ENCODE data around the gene SETD2. TPM values are rescaled to one million over a fixed set of nuclear protein-coding genes. Genes with fewer than 3 reads are reported as not detected.

SETD2 gene
- total and polyA plus RNA-seq, 9 of the 15 experiments (the other 6 are each of a cell fraction or from before 2014, with no cell fraction given) = 8.2 to 44.0 (median 33.6) TPM

DNA sequence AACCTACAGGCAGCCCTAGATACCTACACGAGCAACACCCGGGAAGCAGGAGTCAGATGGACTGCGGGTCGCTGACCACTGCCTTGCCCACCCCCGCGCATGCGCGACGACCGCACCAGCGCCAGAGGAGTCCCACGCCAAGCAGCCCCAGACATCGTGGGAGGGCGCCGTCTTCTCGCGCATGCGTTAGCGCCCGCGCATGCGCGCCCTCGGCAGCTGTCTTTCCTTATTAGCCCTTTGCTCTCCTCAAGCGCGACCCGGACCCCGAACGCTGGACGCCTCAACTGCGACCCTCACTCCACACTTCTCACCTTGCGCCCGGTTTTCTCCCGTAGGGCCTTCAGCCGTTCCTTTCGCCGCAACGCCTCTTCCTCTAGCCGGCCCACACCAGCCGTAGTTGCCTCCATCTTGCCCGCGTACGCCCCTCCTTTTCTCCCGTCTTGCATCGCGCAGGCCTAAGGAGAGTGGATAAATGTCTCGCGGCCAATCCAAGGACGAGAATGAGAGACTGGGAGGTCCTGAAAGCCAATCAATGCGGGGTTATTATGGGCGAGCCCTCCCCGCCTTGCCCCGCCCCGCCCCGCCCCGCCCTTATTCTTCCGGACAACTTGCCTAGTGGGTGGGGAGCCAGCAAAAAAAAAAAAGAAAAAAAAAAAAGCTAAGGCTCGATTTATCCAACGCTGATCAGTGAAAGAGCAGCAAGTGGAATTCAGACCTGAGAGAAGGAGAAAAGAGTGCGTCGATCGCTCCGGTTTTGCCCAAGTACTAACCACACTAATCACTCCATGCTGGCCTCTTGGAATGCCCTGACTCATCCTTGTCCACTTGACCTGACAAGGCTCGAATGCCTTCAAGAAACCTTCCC, 187.4 kb downstream of the SETD2 start, which contains the start of gene CCDC12 (continued):
- TF ChIP-seq, protein P1, sequence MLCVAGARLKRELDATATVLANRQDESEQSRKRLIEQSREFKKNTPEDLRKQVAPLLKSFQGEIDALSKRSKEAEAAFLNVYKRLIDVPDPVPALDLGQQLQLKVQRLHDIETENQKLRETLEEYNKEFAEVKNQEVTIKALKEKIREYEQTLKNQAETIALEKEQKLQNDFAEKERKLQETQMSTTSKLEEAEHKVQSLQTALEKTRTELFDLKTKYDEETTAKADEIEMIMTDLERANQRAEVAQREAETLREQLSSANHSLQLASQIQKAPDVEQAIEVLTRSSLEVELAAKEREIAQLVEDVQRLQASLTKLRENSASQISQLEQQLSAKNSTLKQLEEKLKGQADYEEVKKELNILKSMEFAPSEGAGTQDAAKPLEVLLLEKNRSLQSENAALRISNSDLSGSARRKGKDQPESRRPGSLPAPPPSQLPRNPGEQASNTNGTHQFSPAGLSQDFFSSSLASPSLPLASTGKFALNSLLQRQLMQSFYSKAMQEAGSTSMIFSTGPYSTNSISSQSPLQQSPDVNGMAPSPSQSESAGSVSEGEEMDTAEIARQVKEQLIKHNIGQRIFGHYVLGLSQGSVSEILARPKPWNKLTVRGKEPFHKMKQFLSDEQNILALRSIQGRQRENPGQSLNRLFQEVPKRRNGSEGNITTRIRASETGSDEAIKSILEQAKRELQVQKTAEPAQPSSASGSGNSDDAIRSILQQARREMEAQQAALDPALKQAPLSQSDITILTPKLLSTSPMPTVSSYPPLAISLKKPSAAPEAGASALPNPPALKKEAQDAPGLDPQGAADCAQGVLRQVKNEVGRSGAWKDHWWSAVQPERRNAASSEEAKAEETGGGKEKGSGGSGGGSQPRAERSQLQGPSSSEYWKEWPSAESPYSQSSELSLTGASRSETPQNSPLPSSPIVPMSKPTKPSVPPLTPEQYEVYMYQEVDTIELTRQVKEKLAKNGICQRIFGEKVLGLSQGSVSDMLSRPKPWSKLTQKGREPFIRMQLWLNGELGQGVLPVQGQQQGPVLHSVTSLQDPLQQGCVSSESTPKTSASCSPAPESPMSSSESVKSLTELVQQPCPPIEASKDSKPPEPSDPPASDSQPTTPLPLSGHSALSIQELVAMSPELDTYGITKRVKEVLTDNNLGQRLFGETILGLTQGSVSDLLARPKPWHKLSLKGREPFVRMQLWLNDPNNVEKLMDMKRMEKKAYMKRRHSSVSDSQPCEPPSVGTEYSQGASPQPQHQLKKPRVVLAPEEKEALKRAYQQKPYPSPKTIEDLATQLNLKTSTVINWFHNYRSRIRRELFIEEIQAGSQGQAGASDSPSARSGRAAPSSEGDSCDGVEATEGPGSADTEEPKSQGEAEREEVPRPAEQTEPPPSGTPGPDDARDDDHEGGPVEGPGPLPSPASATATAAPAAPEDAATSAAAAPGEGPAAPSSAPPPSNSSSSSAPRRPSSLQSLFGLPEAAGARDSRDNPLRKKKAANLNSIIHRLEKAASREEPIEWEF (CRISPR knock-in tag; IDR thresholded peaks at IDR 0.05) = no peak
- TF ChIP-seq, protein P2, sequence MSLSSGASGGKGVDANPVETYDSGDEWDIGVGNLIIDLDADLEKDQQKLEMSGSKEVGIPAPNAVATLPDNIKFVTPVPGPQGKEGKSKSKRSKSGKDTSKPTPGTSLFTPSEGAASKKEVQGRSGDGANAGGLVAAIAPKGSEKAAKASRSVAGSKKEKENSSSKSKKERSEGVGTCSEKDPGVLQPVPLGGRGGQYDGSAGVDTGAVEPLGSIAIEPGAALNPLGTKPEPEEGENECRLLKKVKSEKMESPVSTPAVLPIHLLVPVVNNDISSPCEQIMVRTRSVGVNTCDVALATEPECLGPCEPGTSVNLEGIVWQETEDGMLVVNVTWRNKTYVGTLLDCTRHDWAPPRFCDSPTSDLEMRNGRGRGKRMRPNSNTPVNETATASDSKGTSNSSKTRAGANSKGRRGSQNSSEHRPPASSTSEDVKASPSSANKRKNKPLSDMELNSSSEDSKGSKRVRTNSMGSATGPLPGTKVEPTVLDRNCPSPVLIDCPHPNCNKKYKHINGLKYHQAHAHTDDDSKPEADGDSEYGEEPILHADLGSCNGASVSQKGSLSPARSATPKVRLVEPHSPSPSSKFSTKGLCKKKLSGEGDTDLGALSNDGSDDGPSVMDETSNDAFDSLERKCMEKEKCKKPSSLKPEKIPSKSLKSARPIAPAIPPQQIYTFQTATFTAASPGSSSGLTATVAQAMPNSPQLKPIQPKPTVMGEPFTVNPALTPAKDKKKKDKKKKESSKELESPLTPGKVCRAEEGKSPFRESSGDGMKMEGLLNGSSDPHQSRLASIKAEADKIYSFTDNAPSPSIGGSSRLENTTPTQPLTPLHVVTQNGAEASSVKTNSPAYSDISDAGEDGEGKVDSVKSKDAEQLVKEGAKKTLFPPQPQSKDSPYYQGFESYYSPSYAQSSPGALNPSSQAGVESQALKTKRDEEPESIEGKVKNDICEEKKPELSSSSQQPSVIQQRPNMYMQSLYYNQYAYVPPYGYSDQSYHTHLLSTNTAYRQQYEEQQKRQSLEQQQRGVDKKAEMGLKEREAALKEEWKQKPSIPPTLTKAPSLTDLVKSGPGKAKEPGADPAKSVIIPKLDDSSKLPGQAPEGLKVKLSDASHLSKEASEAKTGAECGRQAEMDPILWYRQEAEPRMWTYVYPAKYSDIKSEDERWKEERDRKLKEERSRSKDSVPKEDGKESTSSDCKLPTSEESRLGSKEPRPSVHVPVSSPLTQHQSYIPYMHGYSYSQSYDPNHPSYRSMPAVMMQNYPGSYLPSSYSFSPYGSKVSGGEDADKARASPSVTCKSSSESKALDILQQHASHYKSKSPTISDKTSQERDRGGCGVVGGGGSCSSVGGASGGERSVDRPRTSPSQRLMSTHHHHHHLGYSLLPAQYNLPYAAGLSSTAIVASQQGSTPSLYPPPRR (CRISPR knock-in tag; IDR thresholded peaks at IDR 0.05; ENCODE audit: borderline replicate concordance) = 0 out of 2 replicates have a peak, but pooled peaks have one; percentile 27
- TF ChIP-seq RAD51 (IDR thresholded peaks at IDR 0.05; ENCODE audit: borderline replicate concordance, low read depth) = peak; percentile 51; the same call in 1 of the 2 replicates
- peak; percentile 99 for TF ChIP-seq ZBTB17 (CRISPR knock-in tag; IDR thresholded peaks at IDR 0.05)
- TF ChIP-seq SMAD1 (IDR thresholded peaks at IDR 0.05; ENCODE audit: low read depth, low read length, partially characterized antibody) = peak; percentile 83
- TF ChIP-seq HNRNPK (IDR thresholded peaks at IDR 0.05; ENCODE audit: low read depth, low read length, poor library complexity, severe bottlenecking) = no peak
- TF ChIP-seq SMARCA4 (IDR thresholded peaks at IDR 0.05) = peak; percentile 91
- TF ChIP-seq ZNF121 (CRISPR knock-in tag; conservative IDR thresholded peaks at IDR 0.05) = no peak
- no peak for TF ChIP-seq ZNF347 (CRISPR knock-in tag; IDR thresholded peaks at IDR 0.05; ENCODE audit: low read depth)
- TF ChIP-seq, protein P3, sequence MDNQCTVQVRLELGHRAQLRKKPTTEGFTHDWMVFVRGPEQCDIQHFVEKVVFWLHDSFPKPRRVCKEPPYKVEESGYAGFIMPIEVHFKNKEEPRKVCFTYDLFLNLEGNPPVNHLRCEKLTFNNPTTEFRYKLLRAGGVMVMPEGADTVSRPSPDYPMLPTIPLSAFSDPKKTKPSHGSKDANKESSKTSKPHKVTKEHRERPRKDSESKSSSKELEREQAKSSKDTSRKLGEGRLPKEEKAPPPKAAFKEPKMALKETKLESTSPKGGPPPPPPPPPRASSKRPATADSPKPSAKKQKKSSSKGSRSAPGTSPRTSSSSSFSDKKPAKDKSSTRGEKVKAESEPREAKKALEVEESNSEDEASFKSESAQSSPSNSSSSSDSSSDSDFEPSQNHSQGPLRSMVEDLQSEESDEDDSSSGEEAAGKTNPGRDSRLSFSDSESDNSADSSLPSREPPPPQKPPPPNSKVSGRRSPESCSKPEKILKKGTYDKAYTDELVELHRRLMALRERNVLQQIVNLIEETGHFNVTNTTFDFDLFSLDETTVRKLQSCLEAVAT (IDR thresholded peaks at IDR 0.05) = peak; percentile 49 to 100; a peak in 3 of 4 replicates
- no peak for TF ChIP-seq CREBBP (IDR thresholded peaks at IDR 0.05; ENCODE audit: low read depth, low read length)
- TF ChIP-seq TOE1 (IDR thresholded peaks at IDR 0.05; ENCODE audit: borderline replicate concordance) = peak; percentile 87
- no peak for TF ChIP-seq TOE1 (CRISPR knock-in tag; IDR thresholded peaks at IDR 0.05; ENCODE audit: borderline replicate concordance, low read depth)
- TF ChIP-seq NFE2 (IDR thresholded peaks at IDR 0.05; ENCODE audit: low read depth) = peak; percentile 93
- TF ChIP-seq ESRRA (IDR thresholded peaks at IDR 0.05; ENCODE audit: borderline replicate concordance, low read depth) = peak; percentile 79; the same call in 1 of the 2 replicates
- TF ChIP-seq E2F3 (CRISPR knock-in tag; IDR thresholded peaks at IDR 0.05) = peak; percentile 79; the same call in 1 of the 2 replicates
